Hepatocyte (in vitro differentiated cells): ENCODE measurements around the gene PLA2G5. TPM values are rescaled to one million over a fixed set of nuclear protein-coding genes. Genes with fewer than 3 reads are reported as not detected.
A peak's percentile ranks its signal among the peaks of the same experiment; 100 is the strongest.

Experiments
- DNase-seq: peaks from one replicate; pipeline ENCODE4 v3.0.0-alpha.2; 2016; ENCODE audit warnings: low spot score
- H2AFZ ChIP-seq: fragments of 200-600 bp; sonication (generic); 2 replicates; pipeline ENCODE4 v1.6.0; 2016; ENCODE audit warnings: antibody characterized with exemption, mild to moderate bottlenecking
- H3K27ac ChIP-seq: fragments of 200-600 bp; sonication (generic); 2 replicates; pipeline ENCODE4 v1.5.1; 2016; ENCODE audit warnings: mild to moderate bottlenecking
- H3K27me3 ChIP-seq: fragments of 200-600 bp; sonication (generic); 2 replicates; pipeline ENCODE4 v1.6.1; 2016
- H3K36me3 ChIP-seq: fragments of 200-600 bp; sonication (generic); replicated peaks from 2 replicates; pipeline ENCODE4 v1.5.1; 2016; ENCODE audit warnings: low read depth; ENCODE audit not compliant: insufficient read depth
- H3K4me1 ChIP-seq: fragments of 200-600 bp; sonication (generic); 2 replicates; pipeline ENCODE4 v1.5.1; 2016; ENCODE audit warnings: mild to moderate bottlenecking, moderate library complexity; ENCODE audit not compliant: insufficient read depth
- H3K4me2 ChIP-seq: fragments of 200-600 bp; sonication (generic); 2 replicates; pipeline ENCODE4 v1.6.0; 2016
- H3K4me3 ChIP-seq: fragments of 200-600 bp; sonication (generic); 2 replicates; pipeline ENCODE4 v1.5.1; 2016; ENCODE audit warnings: mild to moderate bottlenecking
- H3K79me2 ChIP-seq: fragments of 200-600 bp; sonication (generic); 2 replicates; pipeline ENCODE4 v1.6.0; 2017; ENCODE audit warnings: mild to moderate bottlenecking
- H3K9me2 ChIP-seq: fragments of 200-600 bp; sonication (generic); replicated peaks from 2 replicates; pipeline ENCODE4 v1.6.0; 2017; ENCODE audit warnings: mild to moderate bottlenecking; ENCODE audit not compliant: insufficient read depth
- H3K9me3 ChIP-seq: fragments of 200-600 bp; sonication (generic); 2 replicates; pipeline ENCODE4 v1.5.1; 2016; ENCODE audit warnings: low read depth, mild to moderate bottlenecking
- H4K20me1 ChIP-seq: fragments of 200-600 bp; sonication (generic); 2 replicates; pipeline ENCODE4 v1.6.0; 2016; ENCODE audit warnings: mild to moderate bottlenecking; ENCODE audit not compliant: insufficient read depth, poor library complexity, severe bottlenecking
- CTCF ChIP-seq: fragments of 200-600 bp; sonication (generic); IDR thresholded peaks from 2 replicates; pipeline ENCODE4 v1.5.1; 2016; ENCODE audit warnings: antibody characterized with exemption, mild to moderate bottlenecking; ENCODE audit not compliant: poor library complexity
- EZH2 ChIP-seq: fragments of 200-600 bp; sonication (generic); IDR thresholded peaks from 2 replicates; pipeline ENCODE4 v1.6.1; 2016; ENCODE audit warnings: antibody characterized with exemption, mild to moderate bottlenecking, borderline replicate concordance
- EZH2phosphoT487 ChIP-seq: fragments of 200-600 bp; sonication (generic); IDR thresholded peaks from one replicate; pipeline ENCODE4 v1.6.1; 2018; ENCODE audit warnings: antibody characterized with exemption, mild to moderate bottlenecking, low read depth, moderate library complexity; ENCODE audit not compliant: unreplicated experiment, severe bottlenecking
- WGBS: methylation state at CpG from one replicate; pipeline ENCODE4 v1.1.6; 2016; ENCODE audit warnings: low lambda C conversion rate; ENCODE audit errors: missing lambda C conversion rate; 5-methylcytosine and 5-hydroxymethylcytosine counted together
- polyA plus RNA-seq: library from polyadenylated mRNA; unstranded; fragments of >200 nt; fragmentation: Nextera tagmentation; extraction: Ambion mirVana; gene quantifications from 2 replicates; pipeline ENCODE4 v1.2.1, GENCODE V29; 2016
- total RNA-seq: library from RNA; depleted of rRNA; stranded (reverse); fragments of >200 nt; gene quantifications from 2 replicates; pipeline ENCODE4 v1.2.3, GENCODE V29; 2014

PLA2G5 gene
- total and polyA plus RNA-seq, 2 experiments from 2014 or later, result 24.9 to 29.4 TPM

GRCh38 chr1:20032425-20032824, 37.6 kb upstream of the PLA2G5 start:
- Histone ChIP-seq H3K9me3 (no peaks in the 10 kb centered on the region), H3K27ac (no peak overlapping the region), H2AFZ (no peak overlapping the region), H3K4me1 (no peaks in the 10 kb centered on the region), H3K4me2 (peak overlapping the region; percentile 58), H3K27me3 (no peaks in the 10 kb centered on the region), H3K9me2 (no peaks in the 10 kb centered on the region), H4K20me1 (no peaks in the 10 kb centered on the region), H3K36me3 (no peaks in the 10 kb centered on the region), H3K4me3 (no peak overlapping the region), H3K79me2 (peaks cover 16% of the 10 kb centered on the region)
- 82% methylated on average over 1 of the region's 1 CpG for WGBS
- no peak for TF ChIP-seq EZH2phosphoT487
- no peak for DNase-seq

GRCh38 chr1:20033420-20033819, 36.6 kb upstream of the PLA2G5 start:
- DNase-seq, result no peak
- Histone ChIP-seq H4K20me1 (no peaks in the 10 kb centered on the region), H3K79me2 (peaks cover 16% of the 10 kb centered on the region), H3K9me3 (no peaks in the 10 kb centered on the region), H2AFZ (no peak overlapping the region), H3K4me2 (no peak overlapping the region), H3K4me3 (no peak overlapping the region), H3K27ac (no peak overlapping the region), H3K9me2 (no peaks in the 10 kb centered on the region), H3K36me3 (no peaks in the 10 kb centered on the region), H3K4me1 (no peaks in the 10 kb centered on the region), H3K27me3 (no peaks in the 10 kb centered on the region)
- TF ChIP-seq EZH2phosphoT487 (no peak), EZH2 (no peak), CTCF (no peak)

- Histone ChIP-seq H3K4me2 (peak overlapping the region; percentile 37), H3K36me3 (no peaks in the 10 kb centered on the region), H3K9me3 (no peaks in the 10 kb centered on the region), H3K9me2 (no peaks in the 10 kb centered on the region), H2AFZ (no peak overlapping the region), H3K27ac (no peak overlapping the region), H3K27me3 (no peaks in the 10 kb centered on the region), H3K4me1 (no peaks in the 10 kb centered on the region), H4K20me1 (no peaks in the 10 kb centered on the region), H3K79me2 (peaks cover 20% of the 10 kb centered on the region), H3K4me3 (no peak overlapping the region)
- WGBS, result 74% methylated on average over 5 of the region's 5 CpGs
- TF ChIP-seq CTCF, result no peak
- no peak for TF ChIP-seq EZH2phosphoT487
- no peak for TF ChIP-seq EZH2
- no peak for DNase-seq
Measured at GRCh38 chr1:20035114-20035513, 34.9 kb upstream of the PLA2G5 start.

- Histone ChIP-seq H4K20me1 (no peaks in the 10 kb centered on the region), H3K27me3 (no peaks in the 10 kb centered on the region), H3K4me2 (no peak overlapping the region), H3K4me1 (no peaks in the 10 kb centered on the region), H3K79me2 (peaks cover 15% of the 10 kb centered on the region), H3K4me3 (no peak overlapping the region), H3K27ac (no peak overlapping the region), H2AFZ (no peak overlapping the region), H3K9me3 (no peaks in the 10 kb centered on the region), H3K9me2 (no peaks in the 10 kb centered on the region), H3K36me3 (no peaks in the 10 kb centered on the region)
- TF ChIP-seq EZH2 (no peak), EZH2phosphoT487 (no peak), CTCF (no peak)
- WGBS, result 92% methylated on average over 1 of the region's 1 CpG
- no peak for DNase-seq
Measured at GRCh38 chr1:20037877-20038276, 32.1 kb upstream of the PLA2G5 start.
